IMR-90 (cell line): ENCODE measurements around the gene PMPCB.
A peak's percentile ranks its signal among the peaks of the same experiment; 100 is the strongest.

ENCODE experiments used
- CEBPB ChIP-seq: IDR thresholded peaks from 2 replicates; pipeline ENCODE4 v1.6.1; 2012; ENCODE audit warnings: low read depth, low read length, improper control_type of control experiment
- MAFK ChIP-seq: IDR thresholded peaks from 2 replicates; pipeline ENCODE4 v1.6.1; 2012; ENCODE audit warnings: low read depth, low read length, improper control_type of control experiment
- NFE2L2 ChIP-seq: fragments of 150-350 bp; IDR thresholded peaks from 2 replicates; pipeline ENCODE4 v1.6.1; 2016; ENCODE audit warnings: low read depth, mild to moderate bottlenecking, low read length
- POLR2A ChIP-seq: IDR thresholded peaks from 2 replicates; pipeline ENCODE4 v1.6.1; 2012; ENCODE audit warnings: mild to moderate bottlenecking, low read depth, low read length
- RCOR1 ChIP-seq: IDR thresholded peaks from 2 replicates; pipeline ENCODE4 v1.6.1; 2012; ENCODE audit warnings: mild to moderate bottlenecking, low read length, improper control_type of control experiment; ENCODE audit not compliant: insufficient replicate concordance
- RFX5 ChIP-seq: IDR thresholded peaks from 2 replicates; pipeline ENCODE4 v1.8.0; 2012; ENCODE audit warnings: low read depth, mild to moderate bottlenecking, low read length, moderate library complexity
- TF ChIP-seq, protein P1 (sequence below): conservative IDR thresholded peaks from 2 replicates; pipeline ENCODE4 v1.5.1; 2012; ENCODE audit warnings: mild to moderate bottlenecking, low read depth, low read length, improper control_type of control experiment

DNA sequence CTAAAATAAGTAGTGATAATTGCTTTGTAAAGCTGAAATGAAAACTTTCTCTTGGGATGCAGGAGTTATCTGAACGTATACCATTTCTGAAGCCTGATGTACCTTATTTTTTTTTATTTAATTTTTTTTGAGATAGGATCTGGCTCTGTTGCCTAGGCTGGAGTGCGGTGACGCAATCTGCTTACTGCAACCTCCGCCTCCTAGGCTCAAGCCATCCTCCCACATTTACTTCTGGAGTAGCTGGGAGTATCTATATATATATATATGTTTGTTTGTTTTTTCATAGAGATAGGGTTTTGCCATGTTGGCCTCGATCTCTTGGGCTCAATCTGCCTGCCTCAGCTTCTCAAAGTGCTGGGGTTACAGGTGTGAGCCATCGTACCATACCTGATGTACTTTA, 2.4 kb downstream of the PMPCB start:
- TF ChIP-seq CEBPB = peak; percentile 41
- TF ChIP-seq, protein P1, sequence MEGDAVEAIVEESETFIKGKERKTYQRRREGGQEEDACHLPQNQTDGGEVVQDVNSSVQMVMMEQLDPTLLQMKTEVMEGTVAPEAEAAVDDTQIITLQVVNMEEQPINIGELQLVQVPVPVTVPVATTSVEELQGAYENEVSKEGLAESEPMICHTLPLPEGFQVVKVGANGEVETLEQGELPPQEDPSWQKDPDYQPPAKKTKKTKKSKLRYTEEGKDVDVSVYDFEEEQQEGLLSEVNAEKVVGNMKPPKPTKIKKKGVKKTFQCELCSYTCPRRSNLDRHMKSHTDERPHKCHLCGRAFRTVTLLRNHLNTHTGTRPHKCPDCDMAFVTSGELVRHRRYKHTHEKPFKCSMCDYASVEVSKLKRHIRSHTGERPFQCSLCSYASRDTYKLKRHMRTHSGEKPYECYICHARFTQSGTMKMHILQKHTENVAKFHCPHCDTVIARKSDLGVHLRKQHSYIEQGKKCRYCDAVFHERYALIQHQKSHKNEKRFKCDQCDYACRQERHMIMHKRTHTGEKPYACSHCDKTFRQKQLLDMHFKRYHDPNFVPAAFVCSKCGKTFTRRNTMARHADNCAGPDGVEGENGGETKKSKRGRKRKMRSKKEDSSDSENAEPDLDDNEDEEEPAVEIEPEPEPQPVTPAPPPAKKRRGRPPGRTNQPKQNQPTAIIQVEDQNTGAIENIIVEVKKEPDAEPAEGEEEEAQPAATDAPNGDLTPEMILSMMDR = no peak
- TF ChIP-seq POLR2A = no peak
- TF ChIP-seq RCOR1 = no peak
- TF ChIP-seq RFX5 = no peak
- no peak for TF ChIP-seq NFE2L2
- TF ChIP-seq MAFK = no peak
